HG03095 (cell line): Measurements from ENCODE around the gene UNC13B.
"Not testable (repeated sequence)": the region's sequence is repeated elsewhere in the genome, so short reads cannot be mapped to it uniquely, and the experiment has no call there.

Experiments
- ATAC-seq: cut with Tn5 transposase; IDR thresholded peaks from one replicate; pipeline ENCODE4 v1.9.1; 2021; ENCODE audit warnings: moderate library complexity; ENCODE audit not compliant: unreplicated experiment

Gene UNC13B

DNA sequence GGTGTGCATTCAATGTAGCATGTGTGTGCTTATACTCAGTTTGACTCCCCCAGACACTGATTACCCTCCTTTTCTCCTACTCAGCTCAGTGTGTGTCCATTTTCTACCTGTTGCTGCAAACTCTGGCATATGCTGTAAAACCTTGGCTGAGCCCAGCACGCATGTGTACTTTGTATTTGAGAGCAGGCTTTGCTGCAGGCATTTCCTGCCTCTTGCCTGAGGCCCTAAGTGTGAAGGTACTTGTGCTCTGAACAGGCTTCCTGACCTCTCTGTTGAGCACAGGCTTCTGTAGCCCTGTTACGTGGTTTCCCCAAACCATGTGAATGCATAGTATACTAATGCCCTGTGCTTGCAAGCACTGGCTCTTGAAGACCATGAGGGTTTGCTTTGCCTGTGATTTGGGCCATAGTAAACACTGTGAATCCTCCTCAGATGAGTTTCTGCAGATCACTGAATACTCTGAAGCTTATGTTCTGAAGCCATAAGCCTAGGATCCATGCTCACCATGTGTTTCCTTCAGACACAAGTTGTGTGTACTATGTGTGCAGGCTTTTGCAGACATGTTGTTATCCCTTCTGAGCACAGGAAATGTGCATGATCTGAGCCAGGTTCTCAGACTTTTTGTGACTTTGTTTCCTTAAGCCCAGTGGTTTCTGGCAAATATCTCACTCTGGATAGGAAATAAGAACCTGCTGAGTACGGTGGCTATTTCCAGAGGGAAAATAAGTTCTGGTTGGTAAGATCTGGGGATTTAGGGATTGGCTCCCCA is 203.2 kb downstream of the UNC13B start:
- ATAC-seq = no peak

DNA sequence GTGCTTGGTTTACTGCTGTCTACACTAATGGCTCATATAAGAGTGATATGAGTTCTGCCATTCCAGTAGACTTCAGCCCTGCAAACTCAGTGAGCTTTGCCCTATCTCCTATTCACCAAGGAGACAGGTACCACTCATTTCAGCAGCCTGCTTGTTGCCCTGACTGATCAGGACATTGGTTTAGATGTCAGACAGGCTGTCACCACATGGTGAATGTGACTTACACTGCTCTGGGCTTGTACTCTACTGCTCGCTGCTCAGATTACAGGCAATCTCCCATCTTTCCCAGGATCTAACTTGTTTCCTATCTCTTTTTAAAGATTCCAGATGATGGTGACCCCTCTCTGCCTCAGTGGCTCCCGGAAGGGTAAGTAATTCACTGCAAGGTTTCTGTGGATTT is 204.8 kb downstream of the UNC13B start:
- no peak for ATAC-seq

DNA sequence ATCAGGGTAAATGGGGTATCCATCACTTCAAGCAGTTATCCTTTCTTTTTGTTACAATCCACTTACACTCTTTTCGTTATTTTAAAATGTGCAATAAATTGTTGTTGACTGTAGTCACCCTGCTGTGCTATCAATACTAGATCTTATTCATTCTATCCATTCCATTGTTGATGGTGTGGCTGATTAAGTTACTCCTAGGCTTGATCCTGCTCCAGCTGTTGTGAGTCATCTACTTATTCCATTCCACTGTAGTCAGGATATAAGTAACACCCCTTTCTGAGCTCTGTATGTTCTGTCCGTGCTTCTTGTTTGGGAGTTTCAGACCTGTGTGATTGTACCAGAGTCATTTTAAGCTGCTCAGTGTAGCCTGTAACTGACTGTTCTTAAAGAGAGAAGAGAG is 205.6 kb downstream of the UNC13B start:
- ATAC-seq = no peak

DNA sequence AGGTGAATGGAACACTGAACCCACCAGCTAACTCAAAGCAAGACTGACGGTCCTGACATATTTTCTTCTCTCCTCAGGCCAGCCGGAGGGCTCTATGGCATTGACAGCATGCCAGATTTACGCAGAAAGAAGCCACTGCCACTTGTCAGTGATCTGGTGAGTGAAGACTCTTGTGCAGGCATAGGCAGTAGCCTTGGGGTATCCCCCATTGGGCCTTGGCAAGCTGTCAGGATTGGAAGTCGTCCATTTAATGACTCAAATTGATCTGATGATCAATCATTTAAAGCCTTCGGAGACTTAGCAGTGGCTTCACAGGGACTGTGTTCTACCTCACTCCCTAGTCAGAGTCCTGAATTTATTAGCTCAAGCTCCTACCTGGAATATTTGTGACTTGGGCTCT is 208.4 kb downstream of the UNC13B start:
- no peak for ATAC-seq

DNA sequence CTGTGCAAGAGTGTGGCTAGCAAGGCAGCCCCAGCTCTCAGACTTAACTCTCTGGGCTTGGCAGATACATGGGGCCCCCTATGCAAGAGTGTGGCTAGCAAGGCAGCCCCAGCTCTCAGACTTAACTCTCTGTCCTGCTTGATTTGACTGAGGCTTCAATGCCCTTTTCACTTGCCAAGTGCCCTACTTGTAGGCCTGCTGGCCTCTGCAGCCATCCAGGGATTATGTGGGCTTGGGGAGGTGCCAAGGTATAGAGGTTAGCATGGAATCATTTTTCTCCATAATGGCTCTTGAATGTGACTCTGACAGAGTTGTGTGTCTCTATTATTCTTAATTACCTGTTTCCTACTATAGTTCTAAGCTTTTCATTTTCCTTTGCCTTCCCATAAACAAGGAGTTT is 212.6 kb downstream of the UNC13B start:
- no peak for ATAC-seq

DNA sequence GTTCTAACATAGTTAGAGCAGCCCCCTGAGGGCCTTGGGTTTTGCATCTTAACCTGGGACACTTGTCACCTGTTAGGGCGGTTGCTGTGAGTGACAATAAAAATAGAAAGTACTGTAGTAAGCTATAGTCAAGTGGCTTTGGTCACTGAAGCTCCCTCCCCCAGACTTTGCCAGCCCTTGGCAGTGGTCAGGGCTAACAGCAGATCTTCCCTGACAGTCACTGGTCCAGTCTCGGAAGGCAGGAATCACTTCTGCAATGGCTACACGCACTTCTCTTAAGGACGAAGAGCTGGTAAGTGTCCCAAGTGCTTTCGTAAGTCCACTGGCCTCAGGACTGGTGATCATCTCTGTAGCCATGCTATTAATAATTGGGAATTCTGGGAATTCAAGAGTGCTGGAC is 213.1 kb downstream of the UNC13B start:
- no peak for ATAC-seq

DNA sequence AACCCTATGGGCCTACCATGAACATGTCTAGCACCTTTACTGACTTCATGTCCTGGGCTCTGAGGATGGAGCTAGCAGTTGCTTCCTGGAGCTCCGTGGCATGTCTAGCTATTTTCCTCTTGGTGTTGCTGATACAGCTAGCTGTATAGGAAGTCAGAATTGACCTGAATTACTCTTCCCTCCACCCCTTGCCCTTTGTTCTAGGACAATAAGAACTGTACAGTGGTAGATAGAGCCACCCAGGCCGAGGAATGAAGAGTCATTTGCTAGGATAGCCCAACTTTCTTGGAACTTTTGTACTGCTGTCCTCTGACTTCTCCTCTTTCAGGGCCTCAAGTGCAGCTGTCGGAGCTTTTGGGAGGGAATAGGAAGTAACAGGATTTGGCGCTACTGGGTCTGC is 218.2 kb downstream of the UNC13B start:
- ATAC-seq = no peak

DNA sequence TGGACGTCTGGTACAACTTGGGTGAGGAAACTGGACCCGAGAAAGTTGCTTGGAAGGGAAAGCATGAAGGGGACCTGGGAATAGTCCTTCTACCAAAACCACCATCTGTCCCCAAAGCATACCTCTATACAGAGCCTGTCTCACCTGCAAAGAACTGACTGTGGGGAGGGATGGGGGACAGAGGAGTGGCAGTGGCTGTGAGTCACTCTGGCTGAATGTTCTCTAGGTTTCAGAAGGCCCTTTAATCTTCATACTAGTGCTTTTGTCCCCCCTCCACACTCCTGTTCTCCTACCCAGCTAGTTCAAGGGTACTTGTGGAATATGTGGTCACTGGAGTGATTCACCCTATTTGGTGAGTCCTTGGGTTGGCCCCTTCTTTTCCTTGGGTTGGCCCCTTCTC is 218.8 kb downstream of the UNC13B start:
- no peak for ATAC-seq

DNA sequence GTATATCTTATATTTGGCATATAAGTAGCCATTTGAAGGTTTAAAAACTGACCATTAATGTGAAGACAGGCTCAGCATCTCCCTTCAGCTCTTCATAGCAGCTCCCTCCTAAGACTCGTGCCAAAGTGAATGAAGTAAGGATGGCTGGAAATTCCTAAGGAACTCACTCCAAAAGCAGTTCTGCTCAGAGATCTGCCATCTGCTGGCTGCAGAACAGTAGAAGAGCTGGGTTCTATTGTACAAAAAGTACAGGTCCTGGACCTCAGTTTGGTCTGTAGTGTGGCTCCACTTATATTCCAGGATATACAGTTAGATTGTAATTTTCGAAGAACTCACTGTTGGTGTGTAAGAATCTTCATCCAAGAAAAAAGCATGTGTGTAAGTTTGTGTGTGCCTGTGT is 223.2 kb downstream of the UNC13B start:
- no peak for ATAC-seq

DNA sequence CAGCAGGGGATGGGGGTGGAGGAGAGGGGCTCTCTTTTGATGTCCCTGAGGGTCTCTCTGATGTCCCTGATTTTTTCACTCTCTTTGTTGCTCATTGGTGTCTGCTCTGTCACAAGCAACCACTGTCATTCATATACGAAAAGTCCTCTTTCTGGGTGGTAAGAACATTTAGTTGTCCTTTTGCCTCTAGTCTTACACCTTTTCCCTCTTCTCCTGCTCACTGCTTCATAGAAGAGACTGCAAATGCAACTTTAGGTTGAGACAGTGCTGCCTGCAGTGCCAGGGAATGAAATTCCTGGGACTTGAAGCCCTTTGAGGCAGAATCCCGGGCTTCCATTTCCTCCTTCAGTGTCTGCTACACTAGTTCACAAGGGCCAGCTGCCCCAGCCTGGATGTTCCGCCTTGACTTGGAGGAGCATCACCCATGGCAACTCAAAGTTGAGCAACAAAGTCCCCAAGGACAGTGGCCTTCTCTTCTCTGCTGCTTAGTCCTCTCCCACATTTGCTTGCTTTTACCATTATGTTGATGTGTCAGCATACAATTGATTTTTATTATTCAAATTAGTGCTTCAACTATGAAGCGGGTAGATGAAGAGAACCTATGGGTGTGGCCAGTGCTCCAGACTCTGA is 233.4 kb downstream of the UNC13B start:
- no peak for ATAC-seq

DNA sequence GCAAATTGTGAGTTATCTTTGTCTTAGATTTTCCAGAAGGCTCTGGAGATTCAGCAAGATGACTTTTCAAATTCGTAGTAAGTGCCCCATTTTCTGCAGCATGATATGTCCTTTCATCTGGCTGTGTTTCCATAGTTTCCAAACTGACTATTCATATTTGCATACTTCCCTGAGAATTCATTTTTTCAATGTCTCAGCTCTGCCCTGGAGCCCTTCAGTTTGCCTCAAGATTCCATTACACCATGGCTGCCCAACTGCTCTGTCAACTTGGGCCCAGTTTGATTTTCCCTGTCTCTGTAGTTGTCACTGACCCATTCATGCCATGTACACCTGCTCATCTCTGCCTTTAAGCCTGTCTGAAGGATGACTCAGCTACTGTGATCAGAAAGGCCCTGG is 233.9 kb downstream of the UNC13B start:
- ATAC-seq = no peak

DNA sequence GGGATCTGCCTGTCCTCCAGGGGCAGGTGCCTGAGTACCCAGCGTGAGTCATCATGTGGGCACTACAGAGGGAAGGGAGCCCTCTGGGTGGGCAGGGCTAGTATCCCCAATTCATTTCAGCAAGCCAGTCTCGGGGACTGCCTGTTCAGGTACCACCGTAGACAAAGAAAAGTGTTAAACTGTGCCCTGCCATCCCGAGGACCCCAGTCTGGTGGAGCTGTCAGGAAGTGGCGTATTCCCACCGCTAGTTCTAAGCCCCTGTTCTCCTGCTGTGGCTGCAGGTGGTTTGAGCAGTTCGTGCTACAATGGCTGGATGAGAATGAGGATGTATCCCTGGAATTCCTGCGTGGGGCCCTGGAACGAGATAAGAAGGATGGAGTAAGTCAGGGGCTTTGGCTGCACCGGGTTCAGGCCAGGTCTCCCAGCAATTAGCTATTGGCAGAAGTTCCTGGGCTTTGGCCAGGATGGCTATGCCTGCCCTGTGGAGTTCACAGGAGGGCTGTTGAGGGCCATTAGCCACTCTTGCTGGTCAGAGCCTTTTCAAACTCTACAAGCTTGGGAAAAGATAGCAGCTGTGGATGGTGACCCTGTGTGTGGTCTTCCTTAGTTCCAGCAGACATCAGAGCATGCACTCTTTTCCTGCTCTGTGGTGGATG is 234.9 kb downstream of the UNC13B start:
- no peak for ATAC-seq

DNA sequence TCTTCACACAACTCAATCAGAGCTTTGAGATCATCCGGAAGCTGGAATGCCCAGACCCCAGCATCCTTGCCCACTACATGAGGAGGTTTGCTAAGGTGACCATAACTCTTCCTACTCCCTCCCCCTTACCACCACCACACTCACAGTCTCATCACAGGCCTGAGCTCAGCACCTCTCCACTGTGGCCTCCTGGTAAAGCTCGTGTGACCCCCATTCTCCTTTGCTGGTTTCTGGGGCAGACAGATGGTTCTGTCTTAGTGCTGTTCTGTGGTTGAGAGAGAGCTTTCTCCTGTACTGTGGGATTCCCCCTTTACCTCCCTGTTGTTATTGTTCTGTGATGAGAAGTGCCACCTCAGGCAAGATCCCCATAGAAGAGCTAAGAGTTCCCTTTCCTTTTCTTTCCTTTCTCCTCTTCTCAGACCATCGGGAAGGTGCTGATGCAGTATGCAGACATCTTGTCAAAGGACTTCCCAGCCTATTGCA is 235.4 kb downstream of the UNC13B start:
- ATAC-seq = peak; percentile 72

DNA sequence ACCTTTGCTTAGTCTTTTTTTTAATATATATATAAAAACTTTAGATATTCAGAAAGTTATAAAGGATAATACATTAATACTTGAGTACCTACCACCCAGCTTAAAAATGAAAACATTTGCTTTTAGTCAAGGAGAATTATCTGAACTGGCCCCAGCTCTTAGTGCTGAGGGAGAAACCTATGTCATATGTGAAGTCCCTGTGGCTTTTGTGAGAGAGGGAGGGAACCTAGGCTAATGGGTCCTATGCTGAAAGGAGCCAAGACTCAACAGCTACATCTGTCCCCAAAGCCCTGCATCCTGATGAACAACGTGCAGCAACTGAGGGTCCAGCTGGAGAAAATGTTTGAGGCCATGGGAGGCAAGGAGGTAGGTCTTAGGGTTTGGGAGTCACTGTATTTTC is 236.1 kb downstream of the UNC13B start:
- no peak for ATAC-seq

DNA sequence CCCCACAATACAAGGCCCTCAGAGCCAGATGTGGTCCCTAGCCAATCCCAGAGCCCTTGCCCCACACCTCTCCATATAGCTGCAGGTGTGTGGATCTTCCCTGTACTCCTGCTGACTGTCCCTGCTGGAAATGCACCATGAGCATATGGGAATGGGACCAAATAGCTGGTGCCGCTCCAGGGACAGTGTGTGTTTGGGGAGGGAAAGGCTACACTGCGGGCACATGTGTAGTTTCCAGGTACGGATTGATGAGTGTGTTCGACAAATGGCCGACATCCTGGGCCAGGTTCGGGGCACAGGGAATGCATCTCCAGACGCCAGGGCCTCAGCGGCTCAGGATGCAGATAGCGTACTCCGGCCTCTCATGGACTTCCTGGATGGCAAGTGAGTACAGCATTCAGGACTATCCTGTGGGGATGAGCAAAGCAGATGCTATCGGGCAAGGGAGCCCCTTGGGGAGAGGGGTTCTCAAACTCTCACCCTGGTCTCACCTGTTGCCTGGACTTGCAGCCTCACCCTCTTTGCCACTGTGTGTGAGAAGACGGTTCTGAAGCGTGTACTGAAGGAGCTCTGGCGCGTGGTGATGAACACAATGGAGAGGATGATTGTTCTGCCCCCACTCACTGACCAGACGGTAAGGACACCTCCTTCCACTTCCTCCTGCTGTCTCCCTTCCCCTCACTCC is 237.0 kb downstream of the UNC13B start:
- ATAC-seq = no peak

DNA sequence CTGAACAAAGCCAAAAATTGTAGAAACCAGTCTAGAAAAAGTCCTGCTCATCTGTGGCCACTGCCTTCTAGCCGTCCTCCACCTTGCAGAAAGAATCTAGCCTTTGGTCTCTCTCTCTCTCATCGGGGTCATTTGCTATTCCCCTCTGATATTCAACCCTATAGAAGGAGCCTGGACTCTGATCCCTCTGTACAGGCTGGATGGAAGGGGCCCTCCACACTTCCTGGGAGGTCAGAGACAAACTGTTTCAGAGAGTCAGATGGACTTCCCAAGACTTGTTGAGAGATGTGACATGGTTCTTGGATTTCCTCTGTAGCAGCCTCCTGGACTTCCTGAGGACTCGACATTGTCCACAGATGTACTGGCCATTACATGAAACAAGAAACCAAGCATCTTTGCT is 243.1 kb downstream of the UNC13B start:
- ATAC-seq = no peak

DNA sequence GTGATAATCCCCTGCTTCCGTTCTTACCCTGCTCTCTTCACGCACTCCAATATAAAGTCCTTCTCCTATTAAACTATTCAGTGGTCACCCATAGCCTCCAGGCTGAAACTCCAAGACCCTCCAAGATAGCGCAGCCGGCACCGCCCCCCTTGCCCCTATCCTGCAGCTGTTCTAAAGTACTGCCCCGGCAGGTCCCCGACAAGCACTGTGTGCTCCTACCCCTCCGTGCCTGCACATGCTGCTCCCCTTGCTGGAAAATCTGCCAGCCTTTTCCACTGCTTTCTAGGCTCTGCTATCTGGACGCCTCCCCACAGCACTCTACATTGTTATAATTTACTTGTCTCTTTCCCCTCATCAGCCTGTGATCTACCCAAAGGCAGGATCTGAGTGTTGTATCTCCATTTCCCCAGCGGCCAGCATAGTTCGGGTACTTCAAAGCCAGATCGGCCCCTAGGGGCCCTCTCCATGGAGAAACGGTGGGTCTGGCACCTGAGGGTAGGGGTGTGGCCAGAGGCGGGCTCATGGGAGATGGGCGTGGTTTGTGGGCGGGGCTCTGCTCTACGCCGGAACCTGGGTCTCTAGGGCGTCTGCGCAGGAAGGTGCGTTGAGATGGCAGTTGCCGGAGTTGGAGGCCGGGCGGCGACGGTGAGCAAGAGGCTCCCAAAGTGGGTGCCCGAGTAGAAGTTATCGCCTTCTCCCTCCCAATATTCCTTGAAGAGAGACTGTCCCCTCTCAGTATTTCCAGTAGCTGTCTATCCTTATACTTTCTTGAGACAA is 244.6 kb downstream of the UNC13B start:
- ATAC-seq = no peak

DNA sequence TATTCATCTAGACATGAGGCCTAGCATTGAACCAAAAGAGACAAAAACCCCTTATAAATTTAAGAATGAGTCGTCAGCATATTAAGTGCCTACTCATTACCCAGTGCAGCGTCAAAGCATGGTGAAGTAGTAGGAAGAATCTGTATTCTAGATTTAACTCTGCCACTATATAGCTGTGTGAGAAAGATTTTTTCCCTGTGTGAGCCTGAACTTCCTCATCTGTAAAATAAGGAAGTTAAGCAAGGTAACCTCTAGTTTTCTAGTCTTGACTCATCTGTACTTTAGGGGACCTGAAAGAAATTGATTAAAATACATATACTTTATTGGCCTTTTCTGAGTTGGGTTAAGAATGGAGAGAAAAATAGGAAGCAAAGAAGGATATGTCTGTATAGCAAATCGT is 246.0 kb downstream of the UNC13B start:
- no peak for ATAC-seq

DNA sequence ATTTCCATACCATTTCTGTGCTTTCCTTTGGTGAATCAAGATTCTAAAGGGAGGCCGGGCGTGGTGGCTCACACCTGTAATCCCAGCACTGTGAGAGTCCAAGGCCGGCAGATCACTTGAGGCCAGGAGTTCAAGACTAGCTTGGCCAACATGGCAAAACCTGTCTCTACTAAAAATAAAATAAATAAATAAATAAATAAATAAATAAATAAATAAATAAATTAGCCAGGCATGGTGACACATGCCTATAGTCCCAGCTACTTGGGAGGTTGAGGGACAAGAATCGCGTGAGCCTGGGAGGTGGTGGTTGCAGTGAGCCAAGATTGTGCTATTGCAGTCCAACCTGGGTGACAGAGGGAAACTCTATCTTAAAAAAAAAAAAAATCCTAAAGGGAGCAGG is 247.6 kb downstream of the UNC13B start:
- not testable (repeated sequence) for ATAC-seq

DNA sequence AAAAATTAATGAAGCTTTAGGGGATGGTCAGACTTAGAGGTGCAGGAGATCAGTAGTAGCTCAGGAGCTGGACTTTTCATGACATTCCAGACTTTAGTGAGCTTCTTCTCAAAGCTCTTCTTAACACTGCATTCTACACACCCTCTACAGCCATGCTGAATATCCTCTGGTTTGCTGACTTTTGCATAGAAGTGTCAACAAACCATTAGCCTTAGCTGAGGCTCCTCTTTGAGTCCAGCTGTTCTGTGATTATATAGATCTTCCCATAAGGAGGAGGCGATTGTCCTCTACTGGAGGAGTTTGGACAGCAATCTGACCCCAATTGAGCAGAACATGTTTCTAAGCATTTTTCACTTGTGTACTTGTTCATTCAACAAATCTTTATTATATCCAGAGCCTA is 253.1 kb downstream of the UNC13B start:
- no peak for ATAC-seq
